Common myeloid progenitor, CD34-positive (primary cell): ENCODE results near the gene SLIT3.

Source experiments
- CTCF ChIA-PET: fragments of 350-600 bp; sonication (Branson Sonifier 250); formaldehyde crosslinking; loops from one replicate; lab custom pipeline; 2021; ENCODE audit warnings: antibody characterized with exemption; lab: Charles Lee
- POLR2A ChIA-PET: fragments of 350-600 bp; sonication (Branson Sonifier 250); formaldehyde crosslinking; loops from one replicate; lab custom pipeline; 2021; ENCODE audit warnings: antibody characterized with exemption; lab: Charles Lee
- DNase-seq, 3 donors: peaks; one replicate each; pipeline versions ENCODE4 v3.0.0 to v3.0.0-alpha.2; 2013
- H3K27ac ChIP-seq, 2 experiments: 1 replicate in 1 of 2; 2 replicates in 1 of 2; pipeline ENCODE4 v1.7.0; 2013; ENCODE audit warnings: inconsistent platforms in 2 of 2, low read length in 2 of 2, mild to moderate bottlenecking in 2 of 2, low read depth in 1 of 2, moderate library complexity in 1 of 2; ENCODE audit not compliant: severe bottlenecking in 2 of 2, insufficient read depth in 1 of 2, poor library complexity in 1 of 2
- H3K27me3 ChIP-seq, 5 experiments: replicated peaks in 2 of 5; 1 replicate in 3 of 5; 2 replicates in 2 of 5; pipeline versions ENCODE4 v1.6.1 to v1.7.0; 2013; ENCODE audit warnings: low read length in 4 of 5, mild to moderate bottlenecking in 2 of 5, moderate library complexity in 2 of 5, inconsistent platforms in 1 of 5; ENCODE audit not compliant: insufficient read depth in 5 of 5, control insufficient read depth in 4 of 5
- H3K36me3 ChIP-seq, 4 experiments: 1 replicate in 2 of 4; 2 replicates in 2 of 4; pipeline versions ENCODE4 v1.6.1 to v1.7.0; 2013; ENCODE audit warnings: low read length in 3 of 4, control low read depth in 1 of 4, mild to moderate bottlenecking in 1 of 4; ENCODE audit not compliant: control insufficient read depth in 4 of 4, insufficient read depth in 4 of 4
- H3K4me1 ChIP-seq, 4 experiments: 1 replicate in 3 of 4; 2 replicates in 1 of 4; pipeline versions ENCODE4 v1.6.1 to v1.7.1; 2013; ENCODE audit warnings: low read length in 3 of 4, mild to moderate bottlenecking in 3 of 4, control low read depth in 1 of 4, inconsistent platforms in 1 of 4, moderate library complexity in 1 of 4; ENCODE audit not compliant: control insufficient read depth in 4 of 4, insufficient read depth in 4 of 4; ENCODE audit errors: control extremely low read depth in 1 of 4
- H3K4me3 ChIP-seq, 7 experiments: 1 replicate in 4 of 7; 2 replicates in 3 of 7; pipeline versions ENCODE4 v1.5.1 to v1.7.0; 2013; ENCODE audit warnings: mild to moderate bottlenecking in 7 of 7, low read length in 6 of 7, moderate library complexity in 6 of 7, inconsistent platforms in 2 of 7, low read depth in 2 of 7, control low read depth in 1 of 7; ENCODE audit not compliant: insufficient read depth in 4 of 7, control insufficient read depth in 1 of 7; ENCODE audit errors: extremely low read depth in 1 of 7
- H3K9me3 ChIP-seq, 5 experiments: 1 replicate in 4 of 5; 2 replicates in 1 of 5; pipeline versions ENCODE4 v1.6.1 to v1.7.1; 2013; ENCODE audit warnings: low read length in 4 of 5, mild to moderate bottlenecking in 2 of 5, inconsistent platforms in 1 of 5, low read depth in 1 of 5, moderate library complexity in 1 of 5; ENCODE audit not compliant: control insufficient read depth in 4 of 5, insufficient read depth in 2 of 5; ENCODE audit errors: control extremely low read depth in 1 of 5
- WGBS: methylation state at CpG from one replicate; pipeline ENCODE4 v1.1.5; 2013; ENCODE audit not compliant: insufficient coverage; 5-methylcytosine and 5-hydroxymethylcytosine counted together

Gene SLIT3

GRCh38 chr5:168624850-168625364, 676.0 kb downstream of the SLIT3 start:
- H3K36me3 ChIP-seq: no peaks in the 10 kb centered on the region
- H3K4me1 ChIP-seq: peaks cover 0 to 6% (median 0%) of the 10 kb centered on the region in 4 experiments
- H3K9me3 ChIP-seq: no peaks in the 10 kb centered on the region
- H3K4me3 ChIP-seq: no peak overlapping the region
- no peak overlapping the region for H3K27ac ChIP-seq
- no peak for DNase-seq
- no CpG with 5 or more reads among the region's 3 CpGs for WGBS
- H3K27me3 ChIP-seq: no peaks in the 10 kb centered on the region
- ChIA-PET POLR2A (no interaction called here), CTCF (interaction anchor here (1.2 kb wide), 1 partner anchor 20 kb away, joined by 3 read pairs; no protein-coding TSS in a partner anchor)

GRCh38 chr5:168620807-168621206, 680.1 kb downstream of the SLIT3 start:
- Histone ChIP-seq H3K36me3 (no peaks in the 10 kb centered on the region), H3K27me3 (no peaks in the 10 kb centered on the region), H3K27ac (no peak overlapping the region), H3K4me3 (no peak overlapping the region), H3K9me3 (no peaks in the 10 kb centered on the region), H3K4me1 (peaks cover 0 to 6% (median 0%) of the 10 kb centered on the region in 4 experiments)
- no CpG with 5 or more reads among the region's 1 CpG for WGBS
- POLR2A ChIA-PET: no interaction called here
- DNase-seq: no peak
- CTCF ChIA-PET: no interaction called here

- no peaks in the 10 kb centered on the region for H3K27me3 ChIP-seq
- CTCF ChIA-PET: interaction anchor here (0.7 kb wide), 1 partner anchor 15 kb away, joined by 3 read pairs; no protein-coding TSS in a partner anchor
Measured at GRCh38 chr5:168614661-168615060, 686.3 kb downstream of the SLIT3 start.

GRCh38 chr5:168613996-168614395, 686.9 kb downstream of the SLIT3 start:
- no peak for DNase-seq
- H3K27ac ChIP-seq: no peak overlapping the region
- H3K36me3 ChIP-seq: no peaks in the 10 kb centered on the region
- ChIA-PET CTCF (no interaction called here), POLR2A (no interaction called here)
- H3K9me3 ChIP-seq: peaks cover 0 to 2% (median 0%) of the 10 kb centered on the region in 5 experiments
- H3K4me3 ChIP-seq: no peak overlapping the region
- H3K27me3 ChIP-seq: no peaks in the 10 kb centered on the region
- H3K4me1 ChIP-seq: peaks cover 0 to 6% (median 0%) of the 10 kb centered on the region in 4 experiments
- 83% methylated on average over 1 of the region's 1 CpG for WGBS

More at GRCh38 chr5:168614661-168615060, 686.3 kb downstream of the SLIT3 start:
- DNase-seq: no peak
- POLR2A ChIA-PET: no interaction called here
- Histone ChIP-seq H3K4me1 (peaks cover 0 to 6% (median 0%) of the 10 kb centered on the region in 4 experiments), H3K36me3 (no peaks in the 10 kb centered on the region), H3K4me3 (no peak overlapping the region), H3K27ac (no peak overlapping the region), H3K9me3 (peaks cover 0 to 2% (median 0%) of the 10 kb centered on the region in 5 experiments)
- 98% methylated on average over 7 of the region's 10 CpGs for WGBS

GRCh38 chr5:168613396-168613795, 687.5 kb downstream of the SLIT3 start:
- ChIA-PET POLR2A (no interaction called here), CTCF (no interaction called here)
- Histone ChIP-seq H3K4me1 (peaks cover 0 to 6% (median 0%) of the 10 kb centered on the region in 4 experiments), H3K27ac (no peak overlapping the region), H3K4me3 (no peak overlapping the region), H3K36me3 (no peaks in the 10 kb centered on the region), H3K27me3 (no peaks in the 10 kb centered on the region), H3K9me3 (peaks cover 0 to 2% (median 0%) of the 10 kb centered on the region in 5 experiments)
- WGBS: no CpG with 5 or more reads among the region's 2 CpGs
- no peak for DNase-seq

GRCh38 chr5:168612996-168613395, 687.9 kb downstream of the SLIT3 start:
- Histone ChIP-seq H3K4me3 (no peak overlapping the region), H3K36me3 (no peaks in the 10 kb centered on the region), H3K9me3 (peaks cover 0 to 2% (median 0%) of the 10 kb centered on the region in 5 experiments), H3K27me3 (no peaks in the 10 kb centered on the region), H3K27ac (no peak overlapping the region), H3K4me1 (peaks cover 0 to 6% (median 0%) of the 10 kb centered on the region in 4 experiments)
- CTCF ChIA-PET: no interaction called here
- 30% methylated on average over 2 of the region's 2 CpGs for WGBS
- POLR2A ChIA-PET: no interaction called here
- DNase-seq: peak; percentile 21 to 78 (median 61)

- Histone ChIP-seq H3K4me1 (peaks cover 0 to 6% (median 0%) of the 10 kb centered on the region in 4 experiments), H3K27ac (no peak overlapping the region), H3K4me3 (no peak overlapping the region), H3K36me3 (no peaks in the 10 kb centered on the region), H3K9me3 (peaks cover 0 to 2% (median 0%) of the 10 kb centered on the region in 5 experiments), H3K27me3 (no peaks in the 10 kb centered on the region)
- no peak for DNase-seq
- POLR2A ChIA-PET: interaction anchor here (0.7 kb wide), 1 partner anchor 614 kb away, joined by 4 read pairs; no protein-coding TSS in a partner anchor
- 90% methylated on average over 2 of the region's 4 CpGs for WGBS
- CTCF ChIA-PET: no interaction called here
Measured at GRCh38 chr5:168612123-168612522, 688.8 kb downstream of the SLIT3 start.
